ENCODE measurements around the gene IST1. TPM values are rescaled to one million over a fixed set of nuclear protein-coding genes. Genes with fewer than 3 reads are reported as not detected.

The IST1 gene
- total and polyA plus RNA-seq, 2 experiments from 2014 or later = 102 to 175 TPM

- H3F3A ChIP-seq (ENCODE audit: insufficient read depth) = no peaks in the 10 kb centered on the region
- no peak overlapping the region for H3K27ac ChIP-seq
- 95 to 100% methylated on average over 4 of the region's 4 CpGs for WGBS, 2 experiments (ENCODE audit: low coverage in 1 of 2, low lambda C conversion rate in 2 of 2, missing lambda C conversion rate in 2 of 2)
- H3K9me3 ChIP-seq (ENCODE audit: low read depth) = no peaks in the 10 kb centered on the region
- in situ Hi-C loops (cut with MboI) = no loop called here
- H3K9ac ChIP-seq = no peak overlapping the region
- H4K20me1 ChIP-seq (ENCODE audit: insufficient read depth) = no peaks in the 10 kb centered on the region
- DNase-seq = no peak
- H3K4me3 ChIP-seq = no peak overlapping the region
- peaks cover 14% of the 10 kb centered on the region; the same call in 1 of the 2 replicates for H3K36me3 ChIP-seq (ENCODE audit: low read depth)
- no peaks in the 10 kb centered on the region for H3K4me1 ChIP-seq (ENCODE audit: insufficient read depth)
- peaks cover 88% of the 10 kb centered on the region for H3K79me2 ChIP-seq (ENCODE audit: insufficient read depth)
- no peaks in the 10 kb centered on the region for H3K9me2 ChIP-seq (ENCODE audit: insufficient read depth)
- H3K4me2 ChIP-seq (ENCODE audit: unreplicated experiment) = no peak overlapping the region
- no peaks in the 10 kb centered on the region for H3K27me3 ChIP-seq (replicated peaks; ENCODE audit: insufficient read depth)
- TF ChIP-seq EZH2phosphoT487 (IDR thresholded peaks at IDR 0.05; ENCODE audit: insufficient read depth, low read depth) (no peak), EZH2 (IDR thresholded peaks at IDR 0.05; ENCODE audit: insufficient read depth, poor library complexity, severe bottlenecking) (no peak)
- no peak overlapping the region for H2AFZ ChIP-seq
These were observed 41.9 kb upstream of the IST1 start for GRCh38 chr16:71853413-71853812.

- Histone ChIP-seq H3F3A (ENCODE audit: insufficient read depth) (0 out of 2 replicates have a peak, but pooled peaks cover 8% of the 10 kb centered on the region), H2AFZ (no peak overlapping the region), H3K4me2 (ENCODE audit: unreplicated experiment) (no peak overlapping the region), H3K27ac (no peak overlapping the region), H3K4me1 (ENCODE audit: insufficient read depth) (no peaks in the 10 kb centered on the region), H3K9me2 (ENCODE audit: insufficient read depth) (no peaks in the 10 kb centered on the region), H3K9ac (no peak overlapping the region), H3K36me3 (ENCODE audit: low read depth) (peaks cover 13% of the 10 kb centered on the region; the same call in 1 of the 2 replicates), H3K27me3 (replicated peaks; ENCODE audit: insufficient read depth) (no peaks in the 10 kb centered on the region), H3K4me3 (no peak overlapping the region), H4K20me1 (ENCODE audit: insufficient read depth) (no peaks in the 10 kb centered on the region), H3K9me3 (ENCODE audit: low read depth) (no peaks in the 10 kb centered on the region), H3K79me2 (ENCODE audit: insufficient read depth) (peaks cover 78% of the 10 kb centered on the region)
- 97 to 98% methylated on average over 4 of the region's 4 CpGs for WGBS, 2 experiments (ENCODE audit: low coverage in 1 of 2, low lambda C conversion rate in 2 of 2, missing lambda C conversion rate in 2 of 2)
- in situ Hi-C loops (cut with MboI) = no loop called here
- no peak for DNase-seq
- TF ChIP-seq EZH2phosphoT487 (IDR thresholded peaks at IDR 0.05; ENCODE audit: insufficient read depth, low read depth) (no peak), EZH2 (IDR thresholded peaks at IDR 0.05; ENCODE audit: insufficient read depth, poor library complexity, severe bottlenecking) (no peak)
These were observed 40.9 kb upstream of the IST1 start for GRCh38 chr16:71854369-71854948.

GRCh38 chr16:71855937-71856662, 39.2 kb upstream of the IST1 start:
- DNase-seq = no peak
- Histone ChIP-seq H3K9ac (no peak overlapping the region), H3K4me3 (no peak overlapping the region), H3F3A (ENCODE audit: insufficient read depth) (0 out of 2 replicates have a peak, but pooled peaks cover 8% of the 10 kb centered on the region), H3K9me2 (ENCODE audit: insufficient read depth) (no peaks in the 10 kb centered on the region), H3K36me3 (ENCODE audit: low read depth) (peaks cover 4% of the 10 kb centered on the region; the same call in 1 of the 2 replicates), H3K9me3 (ENCODE audit: low read depth) (no peaks in the 10 kb centered on the region), H3K79me2 (ENCODE audit: insufficient read depth) (peaks cover 74% of the 10 kb centered on the region), H3K27ac (no peak overlapping the region), H4K20me1 (ENCODE audit: insufficient read depth) (no peaks in the 10 kb centered on the region), H3K4me2 (ENCODE audit: unreplicated experiment) (no peak overlapping the region), H3K27me3 (replicated peaks; ENCODE audit: insufficient read depth) (no peaks in the 10 kb centered on the region), H3K4me1 (ENCODE audit: insufficient read depth) (no peaks in the 10 kb centered on the region), H2AFZ (no peak overlapping the region)
- TF ChIP-seq EZH2phosphoT487 (IDR thresholded peaks at IDR 0.05; ENCODE audit: insufficient read depth, low read depth) = no peak
- no peak for TF ChIP-seq EZH2 (IDR thresholded peaks at IDR 0.05; ENCODE audit: insufficient read depth, poor library complexity, severe bottlenecking)
- 87 to 92% methylated on average over 5 of the region's 5 CpGs for WGBS, 2 experiments (ENCODE audit: low coverage in 1 of 2, low lambda C conversion rate in 2 of 2, missing lambda C conversion rate in 2 of 2)
- in situ Hi-C loops (cut with MboI) = no loop called here

- TF ChIP-seq EZH2 (IDR thresholded peaks at IDR 0.05; ENCODE audit: insufficient read depth, poor library complexity, severe bottlenecking) (no peak), EZH2phosphoT487 (IDR thresholded peaks at IDR 0.05; ENCODE audit: insufficient read depth, low read depth) (no peak)
- in situ Hi-C loops (cut with MboI) = no loop called here
These were observed 35.4 kb upstream of the IST1 start for GRCh38 chr16:71859762-71860521.

More at GRCh38 chr16:71859762-71860521, 35.4 kb upstream of the IST1 start:
- Histone ChIP-seq H3K9me2 (ENCODE audit: insufficient read depth) (no peaks in the 10 kb centered on the region), H2AFZ (no peak overlapping the region), H3K4me1 (ENCODE audit: insufficient read depth) (no peaks in the 10 kb centered on the region), H3K4me2 (ENCODE audit: unreplicated experiment) (no peak overlapping the region), H3K79me2 (ENCODE audit: insufficient read depth) (peaks cover 35% of the 10 kb centered on the region), H4K20me1 (ENCODE audit: insufficient read depth) (no peaks in the 10 kb centered on the region), H3K36me3 (ENCODE audit: low read depth) (peaks cover 8% of the 10 kb centered on the region; the same call in 1 of the 2 replicates), H3K27ac (no peak overlapping the region), H3K27me3 (replicated peaks; ENCODE audit: insufficient read depth) (no peaks in the 10 kb centered on the region), H3K9ac (no peak overlapping the region), H3F3A (ENCODE audit: insufficient read depth) (0 out of 2 replicates have a peak, but pooled peaks cover 8% of the 10 kb centered on the region), H3K9me3 (ENCODE audit: low read depth) (no peaks in the 10 kb centered on the region), H3K4me3 (no peak overlapping the region)
- DNase-seq = no peak
- 92 to 96% methylated on average over 31 to 32 of the region's 32 CpGs for WGBS, 2 experiments (ENCODE audit: low coverage in 1 of 2, low lambda C conversion rate in 2 of 2, missing lambda C conversion rate in 2 of 2)
